Esophagus (tissue), 2 donors: Measurements from ENCODE around the gene PITX1. TPM values are rescaled to one million over a fixed set of nuclear protein-coding genes. Genes with fewer than 3 reads are reported as not detected.
A peak's percentile ranks its signal among the peaks of the same experiment; 100 is the strongest.

Source experiments
- H3K27ac ChIP-seq, 2 donors: one replicate each; pipeline ENCODE4 v1.5.1; 2013; ENCODE audit warnings: low read depth in 2 of 2, mild to moderate bottlenecking in 2 of 2, inconsistent platforms in 1 of 2, low read length in 1 of 2, moderate library complexity in 1 of 2
- H3K27me3 ChIP-seq, 2 donors: one replicate each; pipeline ENCODE4 v1.6.1; 2013; ENCODE audit warnings: low read length in 2 of 2, control low read depth in 1 of 2, mild to moderate bottlenecking in 1 of 2; ENCODE audit not compliant: insufficient read depth in 2 of 2, control insufficient read depth in 1 of 2
- H3K36me3 ChIP-seq, 2 donors: one replicate each; pipeline ENCODE4 v1.6.1; 2013; ENCODE audit warnings: low read length in 1 of 2; ENCODE audit not compliant: control insufficient read depth in 2 of 2, insufficient read depth in 2 of 2
- H3K4me1 ChIP-seq, 2 donors: one replicate each; pipeline ENCODE4 v1.6.1; 2013; ENCODE audit warnings: low read length in 1 of 2; ENCODE audit not compliant: control insufficient read depth in 2 of 2, insufficient read depth in 2 of 2
- H3K4me3 ChIP-seq, 2 donors: one replicate each; pipeline ENCODE4 v1.5.1; 2013; ENCODE audit warnings: low read length in 2 of 2, mild to moderate bottlenecking in 2 of 2, low read depth in 1 of 2, moderate library complexity in 1 of 2
- H3K9me3 ChIP-seq, 2 donors: one replicate each; pipeline ENCODE4 v1.6.1; 2013; ENCODE audit warnings: mild to moderate bottlenecking in 2 of 2, low read depth in 1 of 2, low read length in 1 of 2, moderate library complexity in 1 of 2; ENCODE audit not compliant: control insufficient read depth in 2 of 2, insufficient read depth in 1 of 2
- WGBS, 2 donors: extraction: QIAGEN DNeasy Blood & Tissue Kit; methylation state at CpG; one replicate each; pipeline ENCODE4 v1.1.7; 2013; 5-methylcytosine and 5-hydroxymethylcytosine counted together
- polyA plus RNA-seq, 2 donors: library from polyadenylated mRNA; stranded (reverse); fragments of 200-250 nt; gene quantifications; one replicate each; pipeline ENCODE4 v1.2.3, GENCODE V29; 2013
- donor health status: healthy with polysubstance abuse.
- donor health status: Bipolar disorder and iron deficiency.

The PITX1 gene
- polyA plus RNA-seq, 2 donors: 485 to 519 TPM

- no peaks in the 10 kb centered on the region for H3K27me3 ChIP-seq
- no peaks in the 10 kb centered on the region for H3K9me3 ChIP-seq
- H3K4me1 ChIP-seq: peaks cover 16 to 30% of the 10 kb centered on the region in 2 donors
- 92% methylated on average over 1 to 2 of the region's 2 CpGs for WGBS, 2 donors
- H3K27ac ChIP-seq: no peak overlapping the region
- H3K4me3 ChIP-seq: no peak overlapping the region
- no peaks in the 10 kb centered on the region for H3K36me3 ChIP-seq
These were observed 14.3 kb upstream of the PITX1 start for GRCh38 chr5:135048286-135048685.

GRCh38 chr5:135047347-135047695 is 13.3 kb upstream of the PITX1 start:
- H3K4me3 ChIP-seq: no peak overlapping the region
- WGBS, 2 donors: 22 to 25% methylated on average over 2 of the region's 2 CpGs
- peak overlapping the region in 1 of 2 donors; percentile 34 for H3K27ac ChIP-seq
- H3K36me3 ChIP-seq: no peaks in the 10 kb centered on the region
- no peaks in the 10 kb centered on the region for H3K9me3 ChIP-seq
- peaks cover 16 to 30% of the 10 kb centered on the region in 2 donors for H3K4me1 ChIP-seq
- no peaks in the 10 kb centered on the region for H3K27me3 ChIP-seq

- Histone ChIP-seq H3K27me3 (no peaks in the 10 kb centered on the region), H3K27ac (no peak overlapping the region), H3K9me3 (no peaks in the 10 kb centered on the region), H3K4me1 (peaks cover 16 to 30% of the 10 kb centered on the region in 2 donors), H3K4me3 (no peak overlapping the region), H3K36me3 (no peaks in the 10 kb centered on the region)
- 45 to 52% methylated on average over 5 of the region's 5 CpGs for WGBS, 2 donors
These were observed 12.8 kb upstream of the PITX1 start for GRCh38 chr5:135046661-135047346.

- Histone ChIP-seq H3K27me3 (no peaks in the 10 kb centered on the region), H3K27ac (no peak overlapping the region), H3K4me1 (peaks cover 16 to 42% of the 10 kb centered on the region in 2 donors)
These were observed 11.5 kb upstream of the PITX1 start for GRCh38 chr5:135045488-135045887.

GRCh38 chr5:135042595-135042994 is 8.6 kb upstream of the PITX1 start:
- Histone ChIP-seq H3K4me3 (no peak overlapping the region), H3K9me3 (no peaks in the 10 kb centered on the region), H3K4me1 (peaks cover 16 to 39% of the 10 kb centered on the region in 2 donors), H3K27me3 (no peaks in the 10 kb centered on the region), H3K36me3 (peaks cover 0 to 7% of the 10 kb centered on the region in 2 donors), H3K27ac (no peak overlapping the region)
- 86 to 94% methylated on average over 1 of the region's 1 CpG for WGBS, 2 donors

More at GRCh38 chr5:135045488-135045887, 11.5 kb upstream of the PITX1 start:
- no peaks in the 10 kb centered on the region for H3K9me3 ChIP-seq
- H3K4me3 ChIP-seq: no peak overlapping the region
- no peaks in the 10 kb centered on the region for H3K36me3 ChIP-seq

- Histone ChIP-seq H3K27ac (no peak overlapping the region), H3K27me3 (no peaks in the 10 kb centered on the region), H3K36me3 (peaks cover 0 to 11% of the 10 kb centered on the region in 2 donors), H3K4me1 (peaks cover 9 to 32% of the 10 kb centered on the region in 2 donors), H3K9me3 (no peaks in the 10 kb centered on the region), H3K4me3 (no peak overlapping the region)
- 70 to 73% methylated on average over 3 of the region's 3 CpGs for WGBS, 2 donors
These were observed 7.7 kb upstream of the PITX1 start for GRCh38 chr5:135041726-135042125.

- H3K27me3 ChIP-seq: no peaks in the 10 kb centered on the region
- H3K36me3 ChIP-seq: peaks cover 0 to 11% of the 10 kb centered on the region in 2 donors
- WGBS, 2 donors: 54 to 57% methylated on average over 12 of the region's 12 CpGs
- H3K27ac ChIP-seq: peak overlapping the region in 1 of 2 donors; percentile 98
- H3K9me3 ChIP-seq: no peaks in the 10 kb centered on the region
- H3K4me1 ChIP-seq: peaks cover 6 to 33% of the 10 kb centered on the region in 2 donors
- peak overlapping the region; percentile 83 to 96 for H3K4me3 ChIP-seq
These were observed 7.1 kb upstream of the PITX1 start for GRCh38 chr5:135041145-135041587.

- Histone ChIP-seq H3K27ac (peak overlapping the region; percentile 98 to 99), H3K4me1 (peaks cover 6 to 31% of the 10 kb centered on the region in 2 donors), H3K4me3 (peak overlapping the region; percentile 83 to 96), H3K27me3 (no peaks in the 10 kb centered on the region), H3K36me3 (peaks cover 0 to 11% of the 10 kb centered on the region in 2 donors), H3K9me3 (no peaks in the 10 kb centered on the region)
- WGBS, 2 donors: 20 to 24% methylated on average over 51 of the region's 51 CpGs
These were observed 6.5 kb upstream of the PITX1 start for GRCh38 chr5:135040333-135041144.

GRCh38 chr5:135040034-135040332 is 6.0 kb upstream of the PITX1 start:
- H3K27ac ChIP-seq: peak overlapping the region; percentile 98 to 99

More at GRCh38 chr5:135040034-135040332, 6.0 kb upstream of the PITX1 start:
- H3K4me3 ChIP-seq: peak overlapping the region; percentile 83 to 96
- peaks cover 0 to 13% of the 10 kb centered on the region in 2 donors for H3K36me3 ChIP-seq
- H3K4me1 ChIP-seq: peaks cover 4 to 31% of the 10 kb centered on the region in 2 donors
- 21 to 23% methylated on average over 10 to 11 of the region's 11 CpGs for whole genome bisulfite sequencing, 2 donors
- H3K27me3 ChIP-seq: no peaks in the 10 kb centered on the region
- H3K9me3 ChIP-seq: no peaks in the 10 kb centered on the region
